T47D (cell line): Measurements from ENCODE around the gene SCARB1.

Experiments
- DNase-seq, 2 experiments: peaks; one replicate each; pipeline versions ENCODE4 v3.0.0 to v3.0.0-alpha.2; 2011 to 2012; ENCODE audit warnings: low read depth in 1 of 2, low spot score in 1 of 2
- JUND ChIP-seq: IDR thresholded peaks from 2 replicates; pipeline ENCODE4 v1.6.1; 2012; ENCODE audit warnings: low read depth
- in situ Hi-C: cut with HindIII; loops from 2 replicates; pipeline ENCODE4 v1.10.0; 2016; ENCODE audit warnings: low sequenced_read_pairs, low pct_unique_long_range_greater_than_20kb

The SCARB1 gene

GRCh38 chr12:124734224-124734788 lies 129.4 kb downstream of the SCARB1 start:
- TF ChIP-seq JUND, result no peak
- DNase-seq, result peak in 1 of 2 experiments; percentile 48
- in situ Hi-C loops, result no loop called here

- in situ Hi-C loops, result no loop called here
- DNase-seq, result no peak
- TF ChIP-seq JUND, result no peak
Measured at GRCh38 chr12:124733086-124733485, 130.6 kb downstream of the SCARB1 start.

GRCh38 chr12:124732275-124733075 lies 131.2 kb downstream of the SCARB1 start:
- no peak for TF ChIP-seq JUND
- no peak for DNase-seq
- in situ Hi-C loops, result no loop called here

GRCh38 chr12:124731869-124732268 lies 131.8 kb downstream of the SCARB1 start:
- in situ Hi-C loops, result no loop called here

GRCh38 chr12:124730455-124730932 lies 133.2 kb downstream of the SCARB1 start:
- DNase-seq, result peak in 1 of 2 experiments; percentile 84
- in situ Hi-C loops, result no loop called here
- TF ChIP-seq JUND, result no peak

More at GRCh38 chr12:124731869-124732268, 131.8 kb downstream of the SCARB1 start:
- no peak for TF ChIP-seq JUND
- no peak for DNase-seq

- TF ChIP-seq JUND, result no peak
- DNase-seq, result peak in 1 of 2 experiments; percentile 53
- in situ Hi-C loops, result no loop called here
Measured at GRCh38 chr12:124727922-124728321, 135.7 kb downstream of the SCARB1 start.

- peak in 1 of 2 experiments; percentile 73 for DNase-seq
- in situ Hi-C loops, result no loop called here
- TF ChIP-seq JUND, result no peak
Measured at GRCh38 chr12:124727264-124727800, 136.3 kb downstream of the SCARB1 start.
